ENCODE data around the gene MANSC4. TPM values are rescaled to one million over a fixed set of nuclear protein-coding genes. Genes with fewer than 3 reads are reported as not detected.

MANSC4 gene
- total RNA-seq, 1 experiment from 2014 or later = not detected

- ChIA-PET POLR2A (no interaction called here), CTCF (no interaction called here)
- TF ChIP-seq POLR2AphosphoS5 (IDR thresholded peaks at IDR 0.05; ENCODE audit: low read depth, low read length) (no peak), SIN3A (IDR thresholded peaks at IDR 0.05; ENCODE audit: borderline replicate concordance, insufficient read depth, low read depth, low read length) (no peak), CTCF (IDR thresholded peaks at IDR 0.05) (no peak), TCF7L2 (IDR thresholded peaks at IDR 0.05; ENCODE audit: low read depth, low read length) (no peak), REST (IDR thresholded peaks at IDR 0.05; ENCODE audit: insufficient read depth in 1 of 2, low read depth in 2 of 2, low read length in 1 of 2) (no peak)
- no peaks in the 10 kb centered on the region for H3K9me3 ChIP-seq (ENCODE audit: control insufficient read depth, insufficient read depth, low read depth, low read length)
- H3K4me1 ChIP-seq (ENCODE audit: control insufficient read depth, insufficient read depth, low read length) = peaks cover 7% of the 10 kb centered on the region; the same call in 1 of the 2 replicates
- ATAC-seq = no peak
- H3K27me3 ChIP-seq (ENCODE audit: control insufficient read depth, insufficient read depth, low read length) = no peaks in the 10 kb centered on the region
- BruUV-seq (replicated peaks) = no TSS peak
- intact Hi-C loops (cut with micrococcal nuclease; ENCODE audit: unreplicated experiment) = no loop called here
- H3K36me3 ChIP-seq (ENCODE audit: control insufficient read depth, insufficient read depth, low read length) = no peaks in the 10 kb centered on the region
- H3K27ac ChIP-seq (ENCODE audit: low read length) = no peak overlapping the region
- no peak overlapping the region for H3K4me3 ChIP-seq (ENCODE audit: low read depth in 2 of 2, low read length in 2 of 2)
- DNase-seq (ENCODE audit: low read depth, low spot score) = no peak
- in situ Hi-C loops (cut with HindIII; ENCODE audit: low pct_unique_long_range_greater_than_20kb, low sequenced_read_pairs) = no loop called here
Measured at GRCh38 chr12:27826076-27826475, 46.0 kb upstream of the MANSC4 start.

GRCh38 chr12:27824126-27824842, 44.2 kb upstream of the MANSC4 start:
- Histone ChIP-seq H3K36me3 (ENCODE audit: control insufficient read depth, insufficient read depth, low read length) (no peaks in the 10 kb centered on the region), H3K27me3 (ENCODE audit: control insufficient read depth, insufficient read depth, low read length) (no peaks in the 10 kb centered on the region), H3K4me1 (ENCODE audit: control insufficient read depth, insufficient read depth, low read length) (peaks cover 7% of the 10 kb centered on the region; the same call in 1 of the 2 replicates), H3K9me3 (ENCODE audit: control insufficient read depth, insufficient read depth, low read depth, low read length) (no peaks in the 10 kb centered on the region), H3K4me3 (ENCODE audit: low read depth in 2 of 2, low read length in 2 of 2) (no peak overlapping the region), H3K27ac (ENCODE audit: low read length) (no peak overlapping the region)
- in situ Hi-C loops (cut with HindIII; ENCODE audit: low pct_unique_long_range_greater_than_20kb, low sequenced_read_pairs) = no loop called here
- TF ChIP-seq TCF7L2 (IDR thresholded peaks at IDR 0.05; ENCODE audit: low read depth, low read length) (no peak), SIN3A (IDR thresholded peaks at IDR 0.05; ENCODE audit: borderline replicate concordance, insufficient read depth, low read depth, low read length) (no peak), POLR2AphosphoS5 (IDR thresholded peaks at IDR 0.05; ENCODE audit: low read depth, low read length) (no peak), REST (IDR thresholded peaks at IDR 0.05; ENCODE audit: insufficient read depth in 1 of 2, low read depth in 2 of 2, low read length in 1 of 2) (no peak), CTCF (IDR thresholded peaks at IDR 0.05) (no peak)
- ATAC-seq = no peak
- CTCF ChIA-PET = interaction anchor here (0.7 to 1.1 kb wide), 2 partner anchors 27 to 117 kb away, joined by 3 to 4 read pairs; no protein-coding TSS in a partner anchor
- no TSS peak for BruUV-seq (replicated peaks)
- no peak for DNase-seq (ENCODE audit: low read depth, low spot score)
- POLR2A ChIA-PET = no interaction called here
- intact Hi-C loops (cut with micrococcal nuclease; ENCODE audit: unreplicated experiment) = no loop called here
